HFF-Myc (cell line): ENCODE measurements around the gene CNKSR3.

Experiments
- DNase-seq: peaks from one replicate; pipeline ENCODE4 v3.0.0-alpha.2; 2011; ENCODE audit warnings: low read depth; ENCODE audit errors: extremely low read depth
- H3K4me3 ChIP-seq: replicated peaks from 2 replicates; pipeline ENCODE4 v1.5.1; 2011; ENCODE audit warnings: low read depth, mild to moderate bottlenecking, control low read depth, low read length
- CTCF ChIP-seq: IDR thresholded peaks from 2 replicates; pipeline ENCODE4 v1.5.1; 2012; ENCODE audit warnings: mild to moderate bottlenecking, low read depth, low read length, control low read depth; ENCODE audit errors: missing control alignments

The CNKSR3 gene

GRCh38 chr6:154447954-154448353, 62.5 kb downstream of the CNKSR3 start:
- DNase-seq = no peak
- no peak for TF ChIP-seq CTCF
- no peak overlapping the region for H3K4me3 ChIP-seq

GRCh38 chr6:154446984-154447383, 63.5 kb downstream of the CNKSR3 start:
- TF ChIP-seq CTCF = no peak
- DNase-seq = no peak

GRCh38 chr6:154445417-154445816, 65.1 kb downstream of the CNKSR3 start:
- no peak for DNase-seq
- no peak overlapping the region for H3K4me3 ChIP-seq
- TF ChIP-seq CTCF = no peak

More at GRCh38 chr6:154446984-154447383, 63.5 kb downstream of the CNKSR3 start:
- H3K4me3 ChIP-seq = no peak overlapping the region

- TF ChIP-seq CTCF = no peak
- no peak overlapping the region for H3K4me3 ChIP-seq
- no peak for DNase-seq
Measured at GRCh38 chr6:154441995-154442310, 68.5 kb downstream of the CNKSR3 start.

GRCh38 chr6:154440422-154441043, 70.0 kb downstream of the CNKSR3 start:
- no peak for TF ChIP-seq CTCF
- no peak for DNase-seq
- H3K4me3 ChIP-seq = no peak overlapping the region

GRCh38 chr6:154440022-154440421, 70.5 kb downstream of the CNKSR3 start:
- H3K4me3 ChIP-seq = no peak overlapping the region
- TF ChIP-seq CTCF = no peak
- no peak for DNase-seq

GRCh38 chr6:154438882-154439415, 71.5 kb downstream of the CNKSR3 start:
- no peak for TF ChIP-seq CTCF
- no peak for DNase-seq
- no peak overlapping the region for H3K4me3 ChIP-seq
